Upper lobe of left lung (tissue), 4 donors: Measurements from ENCODE around the gene ADAMTSL5.

Source experiments
- EP300 ChIP-seq, 4 donors: sonication (generic); formaldehyde crosslinking; IDR thresholded peaks; one replicate each; pipeline ENCODE4 v1.5.1; 2017; ENCODE audit warnings: antibody characterized with exemption in 4 of 4, control low read depth in 2 of 4
- POLR2A ChIP-seq, 4 donors: fragments of 450-650 bp; IDR thresholded peaks; one replicate each; pipeline ENCODE4 v1.5.1; 2016 to 2017; ENCODE audit warnings: antibody characterized with exemption in 4 of 4, mild to moderate bottlenecking in 2 of 4
- POLR2AphosphoS5 ChIP-seq, 2 donors: sonication (generic); formaldehyde crosslinking; IDR thresholded peaks; one replicate each; pipeline ENCODE4 v1.5.1; 2017; ENCODE audit warnings: antibody characterized with exemption in 2 of 2
- TF ChIP-seq, protein P1 (sequence below), 6 experiments: fragments of 450-650 bp in 4 of 6; fragments of 200-600 bp in 2 of 6; sonication (generic) in 2 of 6; IDR thresholded peaks; one replicate each; pipeline ENCODE4 v1.5.1; 2016 to 2019; ENCODE audit warnings: antibody characterized with exemption in 6 of 6

- TF ChIP-seq POLR2AphosphoS5 (IDR thresholded peaks at IDR 0.05): no peak
- TF ChIP-seq, protein P1, sequence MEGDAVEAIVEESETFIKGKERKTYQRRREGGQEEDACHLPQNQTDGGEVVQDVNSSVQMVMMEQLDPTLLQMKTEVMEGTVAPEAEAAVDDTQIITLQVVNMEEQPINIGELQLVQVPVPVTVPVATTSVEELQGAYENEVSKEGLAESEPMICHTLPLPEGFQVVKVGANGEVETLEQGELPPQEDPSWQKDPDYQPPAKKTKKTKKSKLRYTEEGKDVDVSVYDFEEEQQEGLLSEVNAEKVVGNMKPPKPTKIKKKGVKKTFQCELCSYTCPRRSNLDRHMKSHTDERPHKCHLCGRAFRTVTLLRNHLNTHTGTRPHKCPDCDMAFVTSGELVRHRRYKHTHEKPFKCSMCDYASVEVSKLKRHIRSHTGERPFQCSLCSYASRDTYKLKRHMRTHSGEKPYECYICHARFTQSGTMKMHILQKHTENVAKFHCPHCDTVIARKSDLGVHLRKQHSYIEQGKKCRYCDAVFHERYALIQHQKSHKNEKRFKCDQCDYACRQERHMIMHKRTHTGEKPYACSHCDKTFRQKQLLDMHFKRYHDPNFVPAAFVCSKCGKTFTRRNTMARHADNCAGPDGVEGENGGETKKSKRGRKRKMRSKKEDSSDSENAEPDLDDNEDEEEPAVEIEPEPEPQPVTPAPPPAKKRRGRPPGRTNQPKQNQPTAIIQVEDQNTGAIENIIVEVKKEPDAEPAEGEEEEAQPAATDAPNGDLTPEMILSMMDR (IDR thresholded peaks at IDR 0.05): no peak
- no peak for TF ChIP-seq EP300 (IDR thresholded peaks at IDR 0.05)
- no peak for TF ChIP-seq POLR2A (IDR thresholded peaks at IDR 0.05)
Measured at GRCh38 chr19:1467215-1467489, 45.7 kb downstream of the ADAMTSL5 start.
